Lower lobe of right lung (tissue), 2 donors: ENCODE results near the gene CEP104. TPM values are rescaled to one million over a fixed set of nuclear protein-coding genes. Genes with fewer than 3 reads are reported as not detected.

Experiments used
- ATAC-seq, 2 donors: fragments of 200-7000 bp; cut with Tn5 transposase; one replicate each; pipeline ENCODE4 v1.9.1; 2020 to 2022; ENCODE audit warnings: mild to moderate bottlenecking in 2 of 2, moderate library complexity in 2 of 2
- DNase-seq: peaks from one replicate; pipeline ENCODE4 v3.0.0-alpha.2; 2020
- H3K27ac ChIP-seq: fragments of 200-600 bp; one replicate; pipeline ENCODE4 v1.8.0; 2022
- H3K27me3 ChIP-seq: fragments of 200-600 bp; one replicate; pipeline ENCODE4 v1.8.0; 2022; ENCODE audit warnings: low read depth
- H3K36me3 ChIP-seq: fragments of 200-600 bp; one replicate; pipeline ENCODE4 v1.8.0; 2022; ENCODE audit warnings: mild to moderate bottlenecking
- H3K4me1 ChIP-seq: fragments of 200-600 bp; one replicate; pipeline ENCODE4 v1.8.0; 2022
- H3K4me3 ChIP-seq: fragments of 200-600 bp; one replicate; pipeline ENCODE4 v1.8.0; 2022; ENCODE audit warnings: mild to moderate bottlenecking
- H3K9me3 ChIP-seq: fragments of 200-600 bp; one replicate; pipeline ENCODE4 v1.8.0; 2022
- CTCF ChIP-seq: fragments of 200-600 bp; IDR thresholded peaks from one replicate; pipeline ENCODE4 v1.8.0; 2022; ENCODE audit warnings: antibody characterized with exemption, mild to moderate bottlenecking
- intact Hi-C: fragments of 100-400 bp; cut with DNase I; formaldehyde crosslinking; loops from one replicate; pipeline ENCODE4 v1.11.0; 2022
- total RNA-seq: library from RNA; stranded (reverse); fragmentation: NEBNext Ultra II Directional; extraction: Animal tissue kit (Norgen Biotek cat#: 25700); gene quantifications from one replicate; pipeline ENCODE4 v1.2.1, GENCODE V29; 2021
- donor health status: DM: no; HTN: yes; CAD: no; lungs with severe emphysema.

The CEP104 gene
- total RNA-seq, 1 donor from 2014 or later = 53.9 TPM

DNA sequence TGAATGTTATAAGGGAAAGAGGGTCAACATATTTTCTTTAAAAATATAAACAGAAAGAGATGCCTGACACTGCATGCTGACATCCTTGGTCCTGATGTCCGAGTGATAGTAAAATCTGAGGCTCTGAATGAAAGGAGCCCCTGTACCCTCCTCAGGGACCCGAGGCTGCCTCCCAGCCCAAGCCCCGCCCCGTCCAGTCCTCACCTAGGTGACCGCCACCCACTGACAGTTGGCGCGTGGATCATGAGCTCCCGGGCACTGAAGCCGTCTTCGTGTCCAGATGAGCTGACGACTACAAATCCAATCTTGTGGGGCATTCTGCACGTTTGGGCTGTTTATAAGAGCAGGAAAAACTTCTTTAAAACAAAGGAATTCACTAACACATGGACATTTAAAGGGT is 4.9 kb downstream of the CEP104 start:
- Histone ChIP-seq H3K4me1 (peaks cover 13% of the 10 kb centered on the region), H3K27ac (no peak overlapping the region), H3K27me3 (no peaks in the 10 kb centered on the region), H3K36me3 (peaks cover 50% of the 10 kb centered on the region), H3K9me3 (no peaks in the 10 kb centered on the region), H3K4me3 (no peak overlapping the region)
- TF ChIP-seq CTCF = no peak
- DNase-seq (peak; percentile 30), ATAC-seq (no peak)
- intact Hi-C loops = no loop called here

DNA sequence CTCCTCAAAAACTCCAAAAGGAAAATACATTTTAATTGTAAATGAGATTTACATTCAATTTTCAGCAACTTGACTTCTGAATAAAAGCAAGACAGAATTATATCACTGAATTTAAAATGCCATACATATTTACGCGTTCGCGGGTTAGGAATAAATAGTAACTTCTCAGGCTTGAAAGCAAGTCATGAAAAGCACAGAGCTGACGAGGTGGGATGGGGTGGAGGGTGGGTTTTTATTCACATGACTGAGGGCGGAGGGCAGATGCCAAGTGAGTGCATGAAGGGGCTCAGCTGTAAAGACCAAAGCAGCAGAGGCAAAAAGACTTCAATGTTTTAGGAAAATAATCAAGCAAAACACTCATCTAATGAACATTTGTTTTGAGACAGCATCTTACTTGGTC is 5.7 kb downstream of the CEP104 start:
- H3K27ac ChIP-seq = no peak overlapping the region
- no peaks in the 10 kb centered on the region for H3K27me3 ChIP-seq
- no peak for ATAC-seq
- no peak for TF ChIP-seq CTCF
- H3K9me3 ChIP-seq = no peaks in the 10 kb centered on the region
- peaks cover 11% of the 10 kb centered on the region for H3K4me1 ChIP-seq
- intact Hi-C loops = no loop called here
- peaks cover 58% of the 10 kb centered on the region for H3K36me3 ChIP-seq
- no peak for DNase-seq
- H3K4me3 ChIP-seq = no peak overlapping the region

- intact Hi-C loops = no loop called here
- DNase-seq (peak; percentile 17), ATAC-seq (no peak)
- H3K4me1 ChIP-seq = peaks cover 6% of the 10 kb centered on the region
- no peak overlapping the region for H3K4me3 ChIP-seq
- H3K9me3 ChIP-seq = no peaks in the 10 kb centered on the region
- H3K36me3 ChIP-seq = peaks cover 62% of the 10 kb centered on the region
- H3K27me3 ChIP-seq = no peaks in the 10 kb centered on the region
- no peak overlapping the region for H3K27ac ChIP-seq
- TF ChIP-seq CTCF = no peak
Observed at GRCh38 chr1:3850857-3851256, 6.2 kb downstream of the CEP104 start.

- intact Hi-C loops = no loop called here
- no peak overlapping the region for H3K27ac ChIP-seq
- H3K9me3 ChIP-seq = no peaks in the 10 kb centered on the region
- H3K4me3 ChIP-seq = no peak overlapping the region
- TF ChIP-seq CTCF = no peak
- ATAC-seq (no peak), DNase-seq (peak; percentile 13)
- no peaks in the 10 kb centered on the region for H3K4me1 ChIP-seq
- H3K36me3 ChIP-seq = peaks cover 91% of the 10 kb centered on the region
- H3K27me3 ChIP-seq = no peaks in the 10 kb centered on the region
Observed at GRCh38 chr1:3847081-3847480, 9.9 kb downstream of the CEP104 start.

- ATAC-seq = no peak
- no peaks in the 10 kb centered on the region for H3K9me3 ChIP-seq
Observed at GRCh38 chr1:3846541-3846940, 10.5 kb downstream of the CEP104 start.

More at GRCh38 chr1:3846541-3846940, 10.5 kb downstream of the CEP104 start:
- no peak overlapping the region for H3K4me3 ChIP-seq
- H3K27me3 ChIP-seq = no peaks in the 10 kb centered on the region
- no peak for TF ChIP-seq CTCF
- no peak overlapping the region for H3K27ac ChIP-seq
- H3K4me1 ChIP-seq = no peaks in the 10 kb centered on the region
- DNase-seq = peak; percentile 4
- intact Hi-C loops = no loop called here
- H3K36me3 ChIP-seq = peaks cover 89% of the 10 kb centered on the region
